Measurements from ENCODE around the gene MRPL10.

MRPL10 gene

GRCh38 chr17:47864791-47865216 is 33.5 kb upstream of the MRPL10 start:
- Histone ChIP-seq H3K36me3 (ENCODE audit: control insufficient read depth in 1 of 2, insufficient read depth in 2 of 2, low read length in 2 of 2) (no peaks in the 10 kb centered on the region), H3K4me2 (ENCODE audit: low read length) (no peak overlapping the region), H3K14ac (ENCODE audit: low read length) (no peak overlapping the region), H3K4me3 (ENCODE audit: low read depth, low read length) (no peak overlapping the region), H4K12ac (ENCODE audit: low read depth, low read length) (no peak overlapping the region), H2BK120ac (ENCODE audit: insufficient read depth, low read length, poor library complexity) (no peak overlapping the region), H3K79me2 (ENCODE audit: control insufficient read depth, insufficient read depth, low read length, poor library complexity) (no peaks in the 10 kb centered on the region), H3K18ac (ENCODE audit: low read length) (no peak overlapping the region), H2BK5ac (ENCODE audit: low read depth, low read length, poor library complexity) (no peak overlapping the region), H3K23ac (ENCODE audit: low read length) (no peak overlapping the region), H3K4ac (ENCODE audit: low read depth, low read length) (peak overlapping the region; percentile 5), H2AFZ (ENCODE audit: insufficient read depth, low read length, poor library complexity) (no peak overlapping the region), H3K9ac (ENCODE audit: low read length) (no peak overlapping the region), H3K79me1 (ENCODE audit: low read length) (peaks cover 15% of the 10 kb centered on the region), H3K4me1 (ENCODE audit: control insufficient read depth in 1 of 2, insufficient read depth in 2 of 2, low read length in 2 of 2) (peaks cover 23% of the 10 kb centered on the region in 2 experiments), H3K9me3 (ENCODE audit: insufficient read depth, low read depth, low read length) (no peaks in the 10 kb centered on the region), H4K8ac (ENCODE audit: low read depth, low read length) (no peak overlapping the region), H4K91ac (ENCODE audit: low read depth, low read length) (no peak overlapping the region), H2AK5ac (ENCODE audit: low read length) (peak overlapping the region; percentile 30), H2BK12ac (ENCODE audit: low read length) (peak overlapping the region; percentile 62), H3K27me3 (ENCODE audit: insufficient read depth, low read length) (no peaks in the 10 kb centered on the region), H3K27ac (ENCODE audit: low read depth, low read length) (no peak overlapping the region)
- no CpG with 5 or more reads among the region's 7 CpGs for WGBS (ENCODE audit: extremely low coverage, insufficient coverage, insufficient read length)
- DNase-seq = peak; percentile 66 to 81

GRCh38 chr17:47862621-47863440 is 31.5 kb upstream of the MRPL10 start:
- Histone ChIP-seq H3K36me3 (ENCODE audit: control insufficient read depth in 1 of 2, insufficient read depth in 2 of 2, low read length in 2 of 2) (no peaks in the 10 kb centered on the region), H4K12ac (ENCODE audit: low read depth, low read length) (no peak overlapping the region), H3K4me2 (ENCODE audit: low read length) (no peak overlapping the region), H2AFZ (ENCODE audit: insufficient read depth, low read length, poor library complexity) (no peak overlapping the region), H2BK12ac (ENCODE audit: low read length) (peak overlapping the region; percentile 86), H2AK5ac (ENCODE audit: low read length) (no peak overlapping the region), H3K79me1 (ENCODE audit: low read length) (peaks cover 11% of the 10 kb centered on the region), H2BK120ac (ENCODE audit: insufficient read depth, low read length, poor library complexity) (peak overlapping the region; percentile 47), H3K23ac (ENCODE audit: low read length) (no peak overlapping the region), H3K9me3 (ENCODE audit: insufficient read depth, low read depth, low read length) (no peaks in the 10 kb centered on the region), H3K14ac (ENCODE audit: low read length) (no peak overlapping the region), H3K27ac (ENCODE audit: low read depth, low read length) (no peak overlapping the region), H4K8ac (ENCODE audit: low read depth, low read length) (no peak overlapping the region), H4K91ac (ENCODE audit: low read depth, low read length) (peak overlapping the region; percentile 32), H3K4ac (ENCODE audit: low read depth, low read length) (no peak overlapping the region), H2BK5ac (ENCODE audit: low read depth, low read length, poor library complexity) (no peak overlapping the region), H3K4me1 (ENCODE audit: control insufficient read depth in 1 of 2, insufficient read depth in 2 of 2, low read length in 2 of 2) (peaks cover 18 to 24% of the 10 kb centered on the region in 2 experiments), H3K79me2 (ENCODE audit: control insufficient read depth, insufficient read depth, low read length, poor library complexity) (no peaks in the 10 kb centered on the region), H3K18ac (ENCODE audit: low read length) (no peak overlapping the region), H3K9ac (ENCODE audit: low read length) (no peak overlapping the region), H3K27me3 (ENCODE audit: insufficient read depth, low read length) (no peaks in the 10 kb centered on the region), H3K4me3 (ENCODE audit: low read depth, low read length) (no peak overlapping the region)
- no CpG with 5 or more reads among the region's 7 CpGs for WGBS (ENCODE audit: extremely low coverage, insufficient coverage, insufficient read length)
- DNase-seq = peak in 1 of 2 donors; percentile 68

GRCh38 chr17:47860386-47860785 is 29.0 kb upstream of the MRPL10 start:
- peaks cover 14 to 16% of the 10 kb centered on the region in 2 experiments for H3K4me1 ChIP-seq (ENCODE audit: control insufficient read depth in 1 of 2, insufficient read depth in 2 of 2, low read length in 2 of 2)
- no CpG with 5 or more reads among the region's 5 CpGs for WGBS (ENCODE audit: extremely low coverage, insufficient coverage, insufficient read length)

GRCh38 chr17:47857551-47858455 is 26.5 kb upstream of the MRPL10 start:
- Histone ChIP-seq H3K23ac (ENCODE audit: low read length) (no peak overlapping the region), H2BK120ac (ENCODE audit: insufficient read depth, low read length, poor library complexity) (no peak overlapping the region), H2BK5ac (ENCODE audit: low read depth, low read length, poor library complexity) (no peak overlapping the region), H3K18ac (ENCODE audit: low read length) (peak overlapping the region; percentile 38), H4K91ac (ENCODE audit: low read depth, low read length) (peak overlapping the region; percentile 27), H3K4me3 (ENCODE audit: low read depth, low read length) (no peak overlapping the region), H2AFZ (ENCODE audit: insufficient read depth, low read length, poor library complexity) (no peak overlapping the region), H3K27ac (ENCODE audit: low read depth, low read length) (no peak overlapping the region), H3K4me1 (ENCODE audit: control insufficient read depth in 1 of 2, insufficient read depth in 2 of 2, low read length in 2 of 2) (peaks cover 15 to 16% of the 10 kb centered on the region in 2 experiments), H3K27me3 (ENCODE audit: insufficient read depth, low read length) (peaks cover 7% of the 10 kb centered on the region), H3K14ac (ENCODE audit: low read length) (peak overlapping the region; percentile 19), H3K9me3 (ENCODE audit: insufficient read depth, low read depth, low read length) (no peaks in the 10 kb centered on the region), H2BK12ac (ENCODE audit: low read length) (peak overlapping the region; percentile 60), H3K9ac (ENCODE audit: low read length) (no peak overlapping the region), H3K4ac (ENCODE audit: low read depth, low read length) (peak overlapping the region; percentile 31), H3K79me1 (ENCODE audit: low read length) (peaks cover 4% of the 10 kb centered on the region), H3K36me3 (ENCODE audit: control insufficient read depth in 1 of 2, insufficient read depth in 2 of 2, low read length in 2 of 2) (no peaks in the 10 kb centered on the region), H4K12ac (ENCODE audit: low read depth, low read length) (no peak overlapping the region), H3K79me2 (ENCODE audit: control insufficient read depth, insufficient read depth, low read length, poor library complexity) (no peaks in the 10 kb centered on the region), H4K8ac (ENCODE audit: low read depth, low read length) (no peak overlapping the region), H2AK5ac (ENCODE audit: low read length) (peak overlapping the region; percentile 51), H3K4me2 (ENCODE audit: low read length) (no peak overlapping the region)
- no peak for DNase-seq
- no CpG with 5 or more reads among the region's 16 CpGs for WGBS (ENCODE audit: extremely low coverage, insufficient coverage, insufficient read length)

More at GRCh38 chr17:47860386-47860785, 29.0 kb upstream of the MRPL10 start:
- no peak overlapping the region for H2AK5ac ChIP-seq (ENCODE audit: low read length)
- H3K4me3 ChIP-seq (ENCODE audit: low read depth, low read length) = no peak overlapping the region
- H3K79me2 ChIP-seq (ENCODE audit: control insufficient read depth, insufficient read depth, low read length, poor library complexity) = no peaks in the 10 kb centered on the region
- no peak for DNase-seq
- no peaks in the 10 kb centered on the region for H3K9me3 ChIP-seq (ENCODE audit: insufficient read depth, low read depth, low read length)
- no peak overlapping the region for H2BK12ac ChIP-seq (ENCODE audit: low read length)
- no peak overlapping the region for H3K23ac ChIP-seq (ENCODE audit: low read length)
- no peak overlapping the region for H2AFZ ChIP-seq (ENCODE audit: insufficient read depth, low read length, poor library complexity)
- no peaks in the 10 kb centered on the region for H3K27me3 ChIP-seq (ENCODE audit: insufficient read depth, low read length)
- H3K14ac ChIP-seq (ENCODE audit: low read length) = no peak overlapping the region
- H2BK5ac ChIP-seq (ENCODE audit: low read depth, low read length, poor library complexity) = no peak overlapping the region
- no peak overlapping the region for H3K18ac ChIP-seq (ENCODE audit: low read length)
- no peak overlapping the region for H2BK120ac ChIP-seq (ENCODE audit: insufficient read depth, low read length, poor library complexity)
- no peaks in the 10 kb centered on the region for H3K36me3 ChIP-seq (ENCODE audit: control insufficient read depth in 1 of 2, insufficient read depth in 2 of 2, low read length in 2 of 2)
- H4K8ac ChIP-seq (ENCODE audit: low read depth, low read length) = no peak overlapping the region
- H4K91ac ChIP-seq (ENCODE audit: low read depth, low read length) = no peak overlapping the region
- H4K12ac ChIP-seq (ENCODE audit: low read depth, low read length) = no peak overlapping the region
- no peak overlapping the region for H3K9ac ChIP-seq (ENCODE audit: low read length)
- no peak overlapping the region for H3K4ac ChIP-seq (ENCODE audit: low read depth, low read length)
- peaks cover 9% of the 10 kb centered on the region for H3K79me1 ChIP-seq (ENCODE audit: low read length)
- H3K27ac ChIP-seq (ENCODE audit: low read depth, low read length) = no peak overlapping the region
- no peak overlapping the region for H3K4me2 ChIP-seq (ENCODE audit: low read length)

All from trophoblast cell (in vitro differentiated cells and primary cell).